SK-N-MC (cell line): ENCODE data around the gene SLC4A8.

Experiments used
- EZH2 ChIP-seq: fragments of 200-600 bp; sonication (generic); IDR thresholded peaks from one replicate; pipeline ENCODE4 v1.6.1; 2017; ENCODE audit warnings: antibody characterized with exemption
- POLR2AphosphoS5 ChIP-seq: IDR thresholded peaks from 2 replicates; pipeline ENCODE4 v1.6.1; 2012; ENCODE audit warnings: mild to moderate bottlenecking, low read depth, low read length, borderline replicate concordance

- TF ChIP-seq EZH2: no peak
- no peak for TF ChIP-seq POLR2AphosphoS5
These were observed 30.7 kb upstream of the SLC4A8 start for GRCh38 chr12:51393676-51394545.
